Mucosa of stomach (tissue), 1 donor: ENCODE data around the gene PRKACA.
"Not testable (repeated sequence)": the region's sequence is repeated elsewhere in the genome, so short reads cannot be mapped to it uniquely, and the experiment has no call there.

Experiments
- H3K27me3 ChIP-seq: one replicate; pipeline ENCODE4 v1.7.0; 2013; ENCODE audit warnings: mild to moderate bottlenecking, low read length; ENCODE audit not compliant: control insufficient read depth, insufficient read depth
- H3K36me3 ChIP-seq: one replicate; pipeline ENCODE4 v1.7.0; 2013; ENCODE audit warnings: low read length; ENCODE audit not compliant: control insufficient read depth, insufficient read depth
- H3K4me1 ChIP-seq: one replicate; pipeline ENCODE4 v1.7.0; 2013; ENCODE audit warnings: mild to moderate bottlenecking, low read length; ENCODE audit not compliant: control insufficient read depth, insufficient read depth
- H3K4me3 ChIP-seq: one replicate; pipeline ENCODE4 v1.7.0; 2013; ENCODE audit warnings: low read length
- H3K9ac ChIP-seq: one replicate; pipeline ENCODE4 v1.7.0; 2013; ENCODE audit warnings: mild to moderate bottlenecking, low read length, moderate library complexity
- H3K9me3 ChIP-seq: one replicate; pipeline ENCODE4 v1.7.0; 2013; ENCODE audit warnings: mild to moderate bottlenecking, low read length, moderate library complexity; ENCODE audit not compliant: control insufficient read depth
- donor health status: Pancreatic carcinoma.

The PRKACA gene

DNA sequence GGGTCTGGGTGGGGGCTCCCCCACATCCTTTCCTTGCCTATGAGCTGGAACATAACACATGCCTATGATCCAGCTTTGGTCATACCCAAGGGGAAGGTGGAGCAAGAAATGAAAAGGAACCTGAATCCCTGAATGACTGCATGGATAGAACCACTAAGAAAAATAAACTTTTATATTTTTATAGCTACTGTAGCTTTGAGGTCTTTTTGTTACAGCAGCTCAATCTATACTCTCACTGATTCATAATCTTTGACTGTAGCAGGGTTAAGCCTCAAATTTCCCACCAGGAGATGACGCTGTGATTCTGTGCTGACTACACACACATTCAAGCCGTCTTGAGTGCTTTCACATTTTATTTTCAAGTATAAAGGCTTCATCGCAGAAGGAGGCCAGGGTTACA is 64.5 kb downstream of the PRKACA start:
- no peaks in the 10 kb centered on the region for H3K36me3 ChIP-seq
- H3K27me3 ChIP-seq: peaks cover 4% of the 10 kb centered on the region
- H3K4me1 ChIP-seq: peaks cover 3% of the 10 kb centered on the region
- H3K4me3 ChIP-seq: no peak overlapping the region
- H3K9me3 ChIP-seq: no peaks in the 10 kb centered on the region
- no peak overlapping the region for H3K9ac ChIP-seq

DNA sequence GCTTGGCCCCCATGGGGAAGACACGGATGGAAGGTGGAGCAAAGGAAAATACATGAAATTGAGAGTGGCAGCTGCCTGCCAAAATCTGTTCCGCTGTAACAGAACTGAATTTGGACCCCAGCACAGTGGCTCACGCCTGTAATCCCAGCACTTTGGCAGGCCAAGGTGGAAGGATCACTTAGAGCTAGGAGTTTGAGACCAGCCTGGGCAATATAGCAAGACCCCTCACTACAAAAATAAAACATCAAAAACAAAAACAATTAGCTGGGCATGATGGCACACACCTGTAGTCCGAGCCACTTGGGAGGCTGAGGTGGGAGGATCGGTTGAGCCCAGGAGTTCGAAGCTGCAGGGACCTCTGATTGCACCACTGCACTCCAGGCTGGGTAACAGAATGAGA is 65.1 kb downstream of the PRKACA start:
- H3K9me3 ChIP-seq: no peaks in the 10 kb centered on the region
- no peaks in the 10 kb centered on the region for H3K27me3 ChIP-seq
- peaks cover 3% of the 10 kb centered on the region for H3K4me1 ChIP-seq
- H3K9ac ChIP-seq: no peak overlapping the region
- no peaks in the 10 kb centered on the region for H3K36me3 ChIP-seq
- no peak overlapping the region for H3K4me3 ChIP-seq

DNA sequence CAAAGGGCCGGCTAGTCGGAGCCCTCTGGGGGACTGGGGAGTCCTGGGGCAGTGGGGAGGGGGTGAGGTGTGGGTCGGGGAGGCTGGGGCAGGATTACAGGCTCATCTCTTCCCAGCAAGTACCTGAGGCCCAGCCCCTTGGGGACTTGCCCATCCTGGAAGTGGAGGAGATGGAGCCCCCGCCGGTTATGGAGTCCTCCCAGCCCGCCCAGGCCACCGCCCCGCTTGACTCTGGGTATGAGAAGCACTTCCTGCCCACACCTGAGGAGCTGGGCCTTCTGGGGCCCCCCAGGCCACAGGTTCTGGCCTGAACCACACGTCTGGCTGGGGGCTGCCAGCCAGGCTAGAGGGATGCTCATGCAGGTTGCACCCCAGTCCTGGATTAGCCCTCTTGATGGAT is 65.6 kb downstream of the PRKACA start:
- peaks cover 3% of the 10 kb centered on the region for H3K4me1 ChIP-seq
- no peaks in the 10 kb centered on the region for H3K36me3 ChIP-seq
- H3K9ac ChIP-seq: no peak overlapping the region
- no peaks in the 10 kb centered on the region for H3K9me3 ChIP-seq
- no peak overlapping the region for H3K4me3 ChIP-seq
- H3K27me3 ChIP-seq: no peaks in the 10 kb centered on the region

DNA sequence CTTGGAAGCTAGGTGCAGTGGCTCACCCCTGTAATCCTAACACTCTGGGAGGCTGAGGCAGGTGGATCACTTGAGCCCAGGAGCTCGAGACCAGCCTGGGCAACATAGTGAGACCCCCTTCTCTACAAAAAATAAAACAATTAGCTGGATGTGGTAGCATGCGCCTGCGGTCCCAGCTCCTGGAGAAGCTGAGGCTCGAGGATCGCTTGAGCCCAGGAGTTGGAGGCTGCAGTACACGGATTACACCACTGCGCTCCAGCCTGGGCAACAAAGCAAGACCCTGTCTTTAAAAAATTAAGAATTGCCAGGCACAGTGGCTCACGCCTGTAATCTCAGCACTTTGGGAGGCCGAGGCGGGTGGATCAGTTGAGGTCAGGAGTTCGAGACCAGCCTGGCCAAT is 66.6 kb downstream of the PRKACA start:
- not testable (repeated sequence) for H3K9me3 ChIP-seq, H3K9ac ChIP-seq, H3K4me1 ChIP-seq, H3K27me3 ChIP-seq, H3K4me3 ChIP-seq, H3K36me3 ChIP-seq

DNA sequence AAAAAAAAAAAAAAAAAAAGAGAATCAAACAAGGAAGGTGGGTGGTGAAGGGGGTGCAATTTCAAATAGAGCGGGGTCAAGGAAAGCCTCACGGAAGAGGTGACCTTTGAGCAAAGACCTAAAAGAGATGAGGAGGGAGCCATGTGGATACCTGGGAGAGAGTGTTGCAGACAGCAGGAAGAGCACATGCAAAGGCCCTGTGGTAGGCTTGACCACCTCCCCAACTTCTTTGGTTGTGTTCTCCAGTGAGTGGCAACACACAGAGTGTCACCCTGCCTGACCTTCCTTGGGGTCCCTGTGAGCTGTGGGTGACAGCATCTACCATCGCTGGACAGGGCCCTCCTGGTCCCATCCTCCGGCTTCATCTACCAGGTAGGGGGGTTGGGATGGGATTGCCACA is 67.0 kb downstream of the PRKACA start:
- Histone ChIP-seq H3K4me1 (no peaks in the 10 kb centered on the region), H3K9ac (no peak overlapping the region), H3K9me3 (no peaks in the 10 kb centered on the region), H3K4me3 (no peak overlapping the region), H3K27me3 (no peaks in the 10 kb centered on the region), H3K36me3 (no peaks in the 10 kb centered on the region)

DNA sequence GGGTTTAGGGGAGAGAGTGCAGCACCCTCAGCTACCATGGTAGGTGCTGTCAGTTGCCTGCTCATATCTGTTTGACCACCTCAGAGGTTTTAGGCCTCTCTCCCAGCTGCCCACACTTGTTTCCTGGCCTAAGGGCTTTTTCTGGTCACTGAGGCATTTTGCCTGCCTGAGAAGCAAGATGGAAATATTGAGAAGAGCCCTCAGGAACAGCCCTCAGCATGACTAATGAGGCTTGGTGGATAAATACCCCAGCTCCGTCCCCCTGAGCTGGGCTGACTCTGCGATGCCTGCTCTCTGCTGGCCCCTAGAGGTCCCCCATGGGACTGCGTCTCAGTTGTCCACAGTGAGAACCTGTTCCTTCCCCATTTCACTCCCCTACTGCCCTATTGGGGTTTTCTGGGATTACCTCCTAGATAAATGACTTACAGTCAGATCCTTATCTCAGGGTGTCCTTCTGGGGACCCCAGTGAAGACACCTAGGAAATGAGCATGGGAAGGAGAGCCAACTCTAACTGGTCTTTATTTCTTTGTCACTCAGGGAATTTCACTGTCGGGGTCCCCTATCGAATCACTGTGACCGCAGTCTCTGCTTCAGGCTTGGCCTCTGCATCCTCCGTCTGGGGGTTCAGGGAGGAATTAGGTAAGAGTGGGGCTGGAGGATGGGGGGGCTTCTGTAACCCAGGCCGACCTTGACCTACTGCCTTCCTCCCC is 69.0 kb downstream of the PRKACA start:
- no peaks in the 10 kb centered on the region for H3K36me3 ChIP-seq
- no peak overlapping the region for H3K4me3 ChIP-seq
- no peak overlapping the region for H3K9ac ChIP-seq
- no peaks in the 10 kb centered on the region for H3K9me3 ChIP-seq
- H3K27me3 ChIP-seq: no peaks in the 10 kb centered on the region
- H3K4me1 ChIP-seq: no peaks in the 10 kb centered on the region

DNA sequence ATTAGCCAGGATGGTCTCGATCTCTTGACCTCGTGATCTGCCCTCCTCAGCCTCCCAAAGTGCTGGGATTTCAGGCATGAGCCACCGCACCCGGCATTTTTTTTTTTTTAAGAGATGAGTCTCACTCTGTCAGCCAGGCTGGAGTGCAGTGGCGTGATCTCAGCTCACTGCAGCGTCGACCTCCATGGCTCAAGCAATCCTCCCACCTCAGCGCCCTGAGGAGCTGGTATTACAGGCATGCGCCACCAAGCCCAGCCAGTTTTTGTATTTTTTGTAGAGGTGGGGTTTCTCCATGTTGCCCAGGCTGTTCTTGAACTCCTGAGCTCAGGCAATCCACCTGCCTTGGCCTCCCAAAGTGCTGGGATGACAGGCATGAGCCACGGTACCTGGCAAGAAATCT is 69.7 kb downstream of the PRKACA start:
- not testable (repeated sequence) for H3K9me3 ChIP-seq, H3K36me3 ChIP-seq, H3K27me3 ChIP-seq, H3K4me3 ChIP-seq, H3K9ac ChIP-seq, H3K4me1 ChIP-seq

DNA sequence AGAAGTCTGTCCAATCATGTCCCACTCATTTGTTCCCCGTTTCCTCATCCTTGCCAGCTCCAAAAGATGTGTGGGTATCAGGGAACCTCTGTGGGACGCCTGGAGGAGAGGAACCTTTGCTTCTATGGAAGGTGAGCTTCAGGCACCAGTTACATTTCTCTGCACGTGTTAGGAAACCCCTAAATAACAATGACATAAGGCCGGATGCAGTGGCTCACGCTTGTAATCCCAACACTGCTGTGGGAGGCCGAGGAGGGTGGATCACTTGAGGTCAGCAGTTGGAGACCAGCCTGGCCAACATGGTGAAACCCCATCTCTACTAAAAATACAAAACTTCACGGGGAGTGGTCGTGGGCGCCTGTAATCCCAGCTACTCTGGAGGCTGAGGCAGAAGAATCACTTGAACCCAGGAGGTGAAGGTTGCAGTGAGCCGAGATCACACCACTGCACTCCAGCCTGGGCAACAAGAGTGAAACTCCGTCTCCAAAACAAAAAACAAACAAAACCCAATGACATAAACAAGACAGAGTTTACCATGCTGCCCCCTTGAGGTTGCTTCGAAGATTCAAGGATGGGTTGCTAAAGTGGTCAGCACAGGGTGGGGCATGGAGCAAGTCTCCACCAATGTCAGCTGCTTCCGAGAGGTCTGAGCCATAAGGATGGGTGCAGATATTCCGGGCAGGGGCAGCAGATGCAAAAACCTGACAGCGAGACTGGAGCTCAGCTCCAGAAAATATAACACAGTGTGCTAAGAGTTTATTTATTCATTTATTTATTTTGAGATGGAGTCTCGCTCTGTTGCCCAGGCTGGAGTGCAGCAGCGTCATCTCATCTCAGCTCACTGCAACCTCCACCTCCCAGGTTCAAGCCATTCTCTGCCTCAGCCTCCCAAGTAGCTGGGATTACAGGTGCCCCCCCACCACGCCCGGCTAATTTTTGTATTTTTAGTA is 74.6 kb downstream of the PRKACA start:
- not testable (repeated sequence) for H3K9me3 ChIP-seq, H3K9ac ChIP-seq, H3K4me3 ChIP-seq, H3K36me3 ChIP-seq, H3K4me1 ChIP-seq, H3K27me3 ChIP-seq
